VCaP (cell line): ENCODE measurements around the gene TOP3B.
A peak's percentile ranks its signal among the peaks of the same experiment; 100 is the strongest.
"Not testable (repeated sequence)": the region's sequence is repeated elsewhere in the genome, so short reads cannot be mapped to it uniquely, and the experiment has no call there.

Experiments
- H3K27ac ChIP-seq: fragments of 450-650 bp; 2 replicates; pipeline ENCODE4 v1.5.1; 2017
- TF ChIP-seq, protein P1 (sequence below): fragments of 450-650 bp; conservative IDR thresholded peaks from 2 replicates; pipeline ENCODE4 v1.5.1; 2017; ENCODE audit warnings: mild to moderate bottlenecking, moderate library complexity

Gene TOP3B

GRCh38 chr22:21943571-21944448 lies 38.8 kb downstream of the TOP3B start:
- TF ChIP-seq, protein P1, sequence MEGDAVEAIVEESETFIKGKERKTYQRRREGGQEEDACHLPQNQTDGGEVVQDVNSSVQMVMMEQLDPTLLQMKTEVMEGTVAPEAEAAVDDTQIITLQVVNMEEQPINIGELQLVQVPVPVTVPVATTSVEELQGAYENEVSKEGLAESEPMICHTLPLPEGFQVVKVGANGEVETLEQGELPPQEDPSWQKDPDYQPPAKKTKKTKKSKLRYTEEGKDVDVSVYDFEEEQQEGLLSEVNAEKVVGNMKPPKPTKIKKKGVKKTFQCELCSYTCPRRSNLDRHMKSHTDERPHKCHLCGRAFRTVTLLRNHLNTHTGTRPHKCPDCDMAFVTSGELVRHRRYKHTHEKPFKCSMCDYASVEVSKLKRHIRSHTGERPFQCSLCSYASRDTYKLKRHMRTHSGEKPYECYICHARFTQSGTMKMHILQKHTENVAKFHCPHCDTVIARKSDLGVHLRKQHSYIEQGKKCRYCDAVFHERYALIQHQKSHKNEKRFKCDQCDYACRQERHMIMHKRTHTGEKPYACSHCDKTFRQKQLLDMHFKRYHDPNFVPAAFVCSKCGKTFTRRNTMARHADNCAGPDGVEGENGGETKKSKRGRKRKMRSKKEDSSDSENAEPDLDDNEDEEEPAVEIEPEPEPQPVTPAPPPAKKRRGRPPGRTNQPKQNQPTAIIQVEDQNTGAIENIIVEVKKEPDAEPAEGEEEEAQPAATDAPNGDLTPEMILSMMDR = no peak
- no peak overlapping the region for H3K27ac ChIP-seq

GRCh38 chr22:21942407-21943343 lies 39.9 kb downstream of the TOP3B start:
- TF ChIP-seq, protein P1 = no peak
- no peak overlapping the region for H3K27ac ChIP-seq

GRCh38 chr22:21941921-21942320 lies 40.7 kb downstream of the TOP3B start:
- TF ChIP-seq, protein P1 = no peak
- no peak overlapping the region for H3K27ac ChIP-seq

GRCh38 chr22:21940521-21940920 lies 42.1 kb downstream of the TOP3B start:
- TF ChIP-seq, protein P1 = no peak
- H3K27ac ChIP-seq = no peak overlapping the region

DNA sequence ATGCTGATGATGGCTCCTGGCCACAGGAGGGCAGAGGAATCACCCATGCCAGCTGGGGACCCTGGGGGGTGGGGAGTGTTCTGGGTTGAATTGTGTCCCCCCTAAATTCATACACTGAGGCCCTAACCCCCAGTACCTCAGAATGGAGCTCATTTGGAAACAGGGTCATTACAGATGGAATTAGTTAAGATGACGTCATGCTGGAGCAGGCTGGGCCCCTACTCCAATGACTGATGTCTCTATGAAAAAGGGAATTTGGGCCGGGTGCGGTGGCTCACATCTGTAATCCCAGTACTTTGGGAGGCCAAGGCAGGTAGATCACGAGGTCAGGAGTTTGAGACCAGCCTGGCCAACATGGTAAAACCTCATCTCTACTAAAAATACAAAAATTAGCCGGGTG lies 42.7 kb downstream of the TOP3B start:
- not testable (repeated sequence) for H3K27ac ChIP-seq

GRCh38 chr22:21939461-21939913 lies 43.1 kb downstream of the TOP3B start:
- TF ChIP-seq, protein P1 = no peak
- H3K27ac ChIP-seq = peak overlapping the region; percentile 97

- TF ChIP-seq, protein P1 = no peak
- peak overlapping the region; percentile 97 for H3K27ac ChIP-seq
These were observed 43.7 kb downstream of the TOP3B start for GRCh38 chr22:21938906-21939305.
